Thoracic aorta (tissue), 2 donors: ENCODE results near the gene SZT2. TPM values are rescaled to one million over a fixed set of nuclear protein-coding genes. Genes with fewer than 3 reads are reported as not detected.
"Not testable (repeated sequence)": the region's sequence is repeated elsewhere in the genome, so short reads cannot be mapped to it uniquely, and the experiment has no call there.

ENCODE experiments used
- ATAC-seq: fragments of 150-250 bp; one replicate; pipeline ENCODE4 v1.8.0; 2017; ENCODE audit warnings: low read depth; ENCODE audit not compliant: insufficient number of reproducible peaks, low FRiP score
- DNase-seq: peaks from one replicate; pipeline ENCODE4 v3.0.0-alpha.2; 2020; ENCODE audit warnings: low spot score
- H3K27ac ChIP-seq, 2 donors: fragments of 200-600 bp; sonication (generic); 1 replicate in 1 of 2; 2 replicates in 1 of 2; pipeline ENCODE4 v1.5.1; 2016; ENCODE audit warnings: mild to moderate bottlenecking in 2 of 2, moderate library complexity in 2 of 2
- H3K27me3 ChIP-seq: fragments of 200-600 bp; sonication (generic); replicated peaks from 2 replicates; pipeline ENCODE4 v1.6.0; 2016; ENCODE audit warnings: mild to moderate bottlenecking; ENCODE audit not compliant: insufficient read depth
- H3K36me3 ChIP-seq: fragments of 200-600 bp; sonication (generic); one replicate; pipeline ENCODE4 v1.5.1; 2016
- H3K4me1 ChIP-seq, 2 donors: fragments of 200-600 bp; sonication (generic); 1 replicate in 1 of 2; 2 replicates in 1 of 2; pipeline versions ENCODE4 v1.5.1 to v1.6.0; 2016; ENCODE audit warnings: low read depth in 2 of 2, mild to moderate bottlenecking in 1 of 2; ENCODE audit not compliant: control insufficient read depth in 1 of 2
- H3K4me3 ChIP-seq: fragments of 200-600 bp; sonication (generic); 2 replicates; pipeline ENCODE4 v1.5.1; 2016; ENCODE audit warnings: mild to moderate bottlenecking
- H3K9me3 ChIP-seq: fragments of 200-600 bp; sonication (generic); 2 replicates; pipeline ENCODE4 v1.5.1; 2016
- CTCF ChIP-seq: fragments of 200-600 bp; sonication (generic); IDR thresholded peaks from one replicate; pipeline ENCODE4 v1.5.1; 2019; ENCODE audit warnings: antibody characterized with exemption
- total RNA-seq, 2 donors: library from RNA; depleted of rRNA; stranded (reverse); fragments of >200 nt; gene quantifications; one replicate each; pipeline versions ENCODE4 v1.1.0 to v1.2.3, GENCODE V29; 2016

The SZT2 gene
- total RNA-seq, 2 donors from 2014 or later: 50.0 to 65.3 TPM

GRCh38 chr1:43402089-43402865 lies 12.6 kb downstream of the SZT2 start:
- H3K36me3 ChIP-seq: peaks cover 38% of the 10 kb centered on the region

GRCh38 chr1:43404353-43404752 lies 14.7 kb downstream of the SZT2 start:
- H3K27me3 ChIP-seq: no peaks in the 10 kb centered on the region
- no peak for ATAC-seq
- no peaks in the 10 kb centered on the region for H3K4me1 ChIP-seq
- TF ChIP-seq CTCF: no peak
- peaks cover 46% of the 10 kb centered on the region for H3K36me3 ChIP-seq
- no peak for DNase-seq
- no peaks in the 10 kb centered on the region for H3K9me3 ChIP-seq
- no peak overlapping the region for H3K4me3 ChIP-seq
- H3K27ac ChIP-seq: no peak overlapping the region

More at GRCh38 chr1:43402089-43402865, 12.6 kb downstream of the SZT2 start:
- Histone ChIP-seq H3K9me3 (no peaks in the 10 kb centered on the region), H3K27ac (no peak overlapping the region), H3K4me3 (no peak overlapping the region), H3K4me1 (no peaks in the 10 kb centered on the region), H3K27me3 (no peaks in the 10 kb centered on the region)
- ATAC-seq (no peak), DNase-seq (no peak)
- TF ChIP-seq CTCF: no peak

GRCh38 chr1:43405219-43405875 lies 15.6 kb downstream of the SZT2 start:
- Histone ChIP-seq H3K4me3 (no peak overlapping the region), H3K27ac (no peak overlapping the region), H3K4me1 (no peaks in the 10 kb centered on the region), H3K36me3 (peaks cover 46% of the 10 kb centered on the region), H3K9me3 (no peaks in the 10 kb centered on the region), H3K27me3 (no peaks in the 10 kb centered on the region)
- no peak for ATAC-seq
- DNase-seq: no peak
- TF ChIP-seq CTCF: no peak

DNA sequence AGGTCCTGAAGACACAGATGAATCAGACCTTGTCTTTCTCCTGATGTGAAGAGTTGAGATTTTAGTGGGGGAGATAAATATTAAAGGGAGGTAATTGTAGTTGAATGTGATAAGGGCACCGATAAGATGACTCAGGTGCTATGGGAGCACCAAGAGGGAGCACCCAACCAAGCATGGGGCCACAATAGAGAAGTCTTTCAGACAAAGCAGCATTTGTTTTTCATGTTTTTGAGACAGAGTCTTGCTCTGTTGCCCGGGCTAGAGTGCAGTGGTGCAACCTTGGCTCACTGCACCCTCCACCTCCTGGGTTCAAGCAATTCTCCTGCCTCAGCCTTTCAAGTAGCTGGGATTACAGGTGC lies 16.2 kb downstream of the SZT2 start:
- ATAC-seq (no peak), DNase-seq (no peak)
- Histone ChIP-seq H3K4me1 (no peaks in the 10 kb centered on the region), H3K27me3 (no peaks in the 10 kb centered on the region), H3K9me3 (no peaks in the 10 kb centered on the region), H3K27ac (no peak overlapping the region), H3K36me3 (peaks cover 46% of the 10 kb centered on the region), H3K4me3 (no peak overlapping the region)
- TF ChIP-seq CTCF: no peak

- Histone ChIP-seq H3K27me3 (no peaks in the 10 kb centered on the region), H3K36me3 (peaks cover 28% of the 10 kb centered on the region), H3K4me1 (no peaks in the 10 kb centered on the region), H3K9me3 (no peaks in the 10 kb centered on the region), H3K4me3 (no peak overlapping the region), H3K27ac (no peak overlapping the region)
- no peak for DNase-seq
- ATAC-seq: no peak
- no peak for TF ChIP-seq CTCF
Measured at GRCh38 chr1:43410571-43410970, 20.9 kb downstream of the SZT2 start.

- H3K4me3 ChIP-seq, DNase-seq, H3K27me3 ChIP-seq, H3K27ac ChIP-seq, H3K4me1 ChIP-seq, ATAC-seq, H3K9me3 ChIP-seq: not testable (repeated sequence)
- H3K36me3 ChIP-seq: peaks cover 23% of the 10 kb centered on the region
Measured at GRCh38 chr1:43413426-43413825, 23.7 kb downstream of the SZT2 start.
